Keratinocyte (primary cell): Measurements from ENCODE around the gene CS. TPM values are rescaled to one million over a fixed set of nuclear protein-coding genes. Genes with fewer than 3 reads are reported as not detected.

ENCODE experiments used
- DNase-seq: peaks from one replicate; pipeline ENCODE4 v3.0.0-alpha.2; 2011; ENCODE audit warnings: low read depth, missing footprints, low spot score
- FAIRE-seq: peaks from 2 replicates; lab custom pipeline; 2011; peaks lifted over from hg19 to GRCh38; lab: Jason Lieb, UNC
- H2AFZ ChIP-seq: 2 replicates; pipeline ENCODE4 v1.6.0; 2012; ENCODE audit warnings: low read length, control low read depth, inconsistent platforms; ENCODE audit not compliant: control insufficient read depth
- H3K27ac ChIP-seq: 2 replicates; pipeline ENCODE4 v1.5.1; 2011; ENCODE audit warnings: low read length; ENCODE audit not compliant: control insufficient read depth, insufficient read depth
- H3K27me3 ChIP-seq: 3 replicates; pipeline ENCODE4 v1.6.0; 2011; ENCODE audit warnings: low read length; ENCODE audit not compliant: control insufficient read depth, insufficient read depth; ENCODE audit errors: extremely low read depth
- H3K36me3 ChIP-seq, 2 experiments: 2 replicates in 1 of 2; 3 replicates in 1 of 2; pipeline ENCODE4 v1.5.1; 2011; ENCODE audit warnings: low read length in 2 of 2, mild to moderate bottlenecking in 1 of 2; ENCODE audit not compliant: control insufficient read depth in 2 of 2, insufficient read depth in 2 of 2; ENCODE audit errors: extremely low read depth in 1 of 2
- H3K4me1 ChIP-seq: 3 replicates; pipeline ENCODE4 v1.5.1; 2011; ENCODE audit warnings: low read length; ENCODE audit not compliant: control insufficient read depth, insufficient read depth; ENCODE audit errors: extremely low read depth
- H3K4me2 ChIP-seq: 3 replicates; pipeline ENCODE4 v1.6.0; 2011; ENCODE audit warnings: low read depth, low read length; ENCODE audit not compliant: control insufficient read depth, insufficient read depth; ENCODE audit errors: extremely low read depth
- H3K4me3 ChIP-seq, 3 experiments: fragments of 200-600 bp in 1 of 3; sonication (generic) in 1 of 3; 2 replicates in 2 of 3; 3 replicates in 1 of 3; pipeline ENCODE4 v1.5.1; 2011 to 2016; ENCODE audit warnings: low read length in 3 of 3, mild to moderate bottlenecking in 3 of 3, control low read depth in 2 of 3, inconsistent platforms in 1 of 3, low read depth in 1 of 3, mixed read lengths in 1 of 3, mixed run types in 1 of 3, moderate library complexity in 1 of 3; ENCODE audit not compliant: control insufficient read depth in 2 of 3, insufficient read depth in 2 of 3; ENCODE audit errors: extremely low read depth in 1 of 3
- H3K79me2 ChIP-seq: 2 replicates; pipeline ENCODE4 v1.6.0; 2012; ENCODE audit warnings: low read length; ENCODE audit not compliant: control insufficient read depth, insufficient read depth
- H3K9ac ChIP-seq: 3 replicates; pipeline ENCODE4 v1.6.0; 2011; ENCODE audit warnings: low read length; ENCODE audit not compliant: control insufficient read depth, insufficient read depth; ENCODE audit errors: extremely low read depth
- H3K9me1 ChIP-seq: 3 replicates; pipeline ENCODE4 v1.6.0; 2011; ENCODE audit warnings: low read length; ENCODE audit not compliant: control insufficient read depth, insufficient read depth; ENCODE audit errors: extremely low read depth
- H3K9me3 ChIP-seq: 2 replicates; pipeline ENCODE4 v1.5.1; 2012; ENCODE audit warnings: low read depth, low read length; ENCODE audit not compliant: control insufficient read depth
- H4K20me1 ChIP-seq: 3 replicates; pipeline ENCODE4 v1.6.0; 2011; ENCODE audit warnings: low read length; ENCODE audit not compliant: control insufficient read depth, insufficient read depth; ENCODE audit errors: extremely low read depth
- EZH2 ChIP-seq: IDR thresholded peaks from one replicate; pipeline ENCODE4 v1.6.1; 2012; ENCODE audit warnings: inconsistent platforms, mild to moderate bottlenecking, low read length, moderate library complexity
- dilution Hi-C: fragments of 300-500 bp; cut with MboI; formaldehyde crosslinking; loops from one replicate; pipeline ENCODE4 v1.7.0; 2020; ENCODE audit warnings: low sequenced_read_pairs; ENCODE audit not compliant: extremely low pct_ligation_motif_present
- polyA plus RNA-seq, 5 experiments: library from polyadenylated mRNA; depleted of rRNA in 3 of 5; stranded (reverse) in 3 of 5; stranded (forward) in 1 of 5; unstranded in 1 of 5; fragments of >200 nt; gene quantifications; 1 replicate in 1 of 5; 2 replicates in 3 of 5; 3 replicates in 1 of 5; pipeline versions ENCODE4 v1.2.1 to v1.2.3, GENCODE V29; 2011 to 2012; ENCODE audit warnings: missing spikeins in 2 of 5, low read depth in 1 of 5, low replicate concordance in 1 of 5
- TF ChIP-seq, protein P1 (sequence below), 3 experiments: IDR thresholded peaks in 1 of 3; conservative IDR thresholded peaks in 1 of 3; optimal IDR thresholded peaks in 1 of 3; 2 replicates in 2 of 3; 3 replicates in 1 of 3; pipeline versions ENCODE3 to v1.5.1; 2011; ENCODE audit warnings: low read length in 3 of 3, mild to moderate bottlenecking in 3 of 3, moderate library complexity in 2 of 3, control low read depth in 1 of 3, inconsistent platforms in 1 of 3; ENCODE audit not compliant: insufficient read depth in 2 of 3; ENCODE audit errors: extremely low read depth in 1 of 3

CS gene
- polyA plus RNA-seq, 1 donor (not counting 4 experiments of a cell fraction or from before 2014, with no cell fraction given): 105 TPM

DNA sequence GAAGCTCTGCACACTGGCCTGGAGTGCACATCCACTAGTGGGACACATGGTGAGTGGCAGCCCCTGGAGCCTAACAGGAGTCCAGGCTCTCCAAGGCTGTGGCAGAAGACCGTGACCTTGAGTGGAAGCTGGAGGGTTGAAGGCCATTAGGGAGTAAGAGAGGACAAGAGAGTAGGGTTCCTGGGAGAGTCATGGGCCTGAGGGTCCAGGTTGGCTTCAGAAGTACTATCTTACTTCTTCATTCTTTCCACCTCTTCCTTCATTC is 39.0 kb upstream of the CS start:
- Histone ChIP-seq H3K9me1 (no peaks in the 10 kb centered on the region), H3K79me2 (no peaks in the 10 kb centered on the region), H3K4me2 (peak overlapping the region; percentile 74), H2AFZ (peak overlapping the region; percentile 79), H4K20me1 (no peaks in the 10 kb centered on the region), H3K4me1 (peaks cover 22% of the 10 kb centered on the region), H3K4me3 (peak overlapping the region in 1 of 3 experiments; percentile 25), H3K9ac (peak overlapping the region; percentile 74), H3K27me3 (no peaks in the 10 kb centered on the region), H3K9me3 (no peaks in the 10 kb centered on the region), H3K36me3 (peaks cover 11 to 18% of the 10 kb centered on the region in 2 experiments), H3K27ac (peak overlapping the region; percentile 91)
- dilution Hi-C loops: no loop called here
- TF ChIP-seq, protein P1, sequence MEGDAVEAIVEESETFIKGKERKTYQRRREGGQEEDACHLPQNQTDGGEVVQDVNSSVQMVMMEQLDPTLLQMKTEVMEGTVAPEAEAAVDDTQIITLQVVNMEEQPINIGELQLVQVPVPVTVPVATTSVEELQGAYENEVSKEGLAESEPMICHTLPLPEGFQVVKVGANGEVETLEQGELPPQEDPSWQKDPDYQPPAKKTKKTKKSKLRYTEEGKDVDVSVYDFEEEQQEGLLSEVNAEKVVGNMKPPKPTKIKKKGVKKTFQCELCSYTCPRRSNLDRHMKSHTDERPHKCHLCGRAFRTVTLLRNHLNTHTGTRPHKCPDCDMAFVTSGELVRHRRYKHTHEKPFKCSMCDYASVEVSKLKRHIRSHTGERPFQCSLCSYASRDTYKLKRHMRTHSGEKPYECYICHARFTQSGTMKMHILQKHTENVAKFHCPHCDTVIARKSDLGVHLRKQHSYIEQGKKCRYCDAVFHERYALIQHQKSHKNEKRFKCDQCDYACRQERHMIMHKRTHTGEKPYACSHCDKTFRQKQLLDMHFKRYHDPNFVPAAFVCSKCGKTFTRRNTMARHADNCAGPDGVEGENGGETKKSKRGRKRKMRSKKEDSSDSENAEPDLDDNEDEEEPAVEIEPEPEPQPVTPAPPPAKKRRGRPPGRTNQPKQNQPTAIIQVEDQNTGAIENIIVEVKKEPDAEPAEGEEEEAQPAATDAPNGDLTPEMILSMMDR (optimal IDR thresholded peaks at IDR 0.05 in 1 of 3, IDR thresholded peaks at IDR 0.05 in 1 of 3, conservative IDR thresholded peaks at IDR 0.05 in 1 of 3; ENCODE audit: extremely low read depth in 1 of 3, insufficient read depth in 2 of 3, low read length in 3 of 3): no peak
- no peak for TF ChIP-seq EZH2
- FAIRE-seq (no peak), DNase-seq (no peak)

DNA sequence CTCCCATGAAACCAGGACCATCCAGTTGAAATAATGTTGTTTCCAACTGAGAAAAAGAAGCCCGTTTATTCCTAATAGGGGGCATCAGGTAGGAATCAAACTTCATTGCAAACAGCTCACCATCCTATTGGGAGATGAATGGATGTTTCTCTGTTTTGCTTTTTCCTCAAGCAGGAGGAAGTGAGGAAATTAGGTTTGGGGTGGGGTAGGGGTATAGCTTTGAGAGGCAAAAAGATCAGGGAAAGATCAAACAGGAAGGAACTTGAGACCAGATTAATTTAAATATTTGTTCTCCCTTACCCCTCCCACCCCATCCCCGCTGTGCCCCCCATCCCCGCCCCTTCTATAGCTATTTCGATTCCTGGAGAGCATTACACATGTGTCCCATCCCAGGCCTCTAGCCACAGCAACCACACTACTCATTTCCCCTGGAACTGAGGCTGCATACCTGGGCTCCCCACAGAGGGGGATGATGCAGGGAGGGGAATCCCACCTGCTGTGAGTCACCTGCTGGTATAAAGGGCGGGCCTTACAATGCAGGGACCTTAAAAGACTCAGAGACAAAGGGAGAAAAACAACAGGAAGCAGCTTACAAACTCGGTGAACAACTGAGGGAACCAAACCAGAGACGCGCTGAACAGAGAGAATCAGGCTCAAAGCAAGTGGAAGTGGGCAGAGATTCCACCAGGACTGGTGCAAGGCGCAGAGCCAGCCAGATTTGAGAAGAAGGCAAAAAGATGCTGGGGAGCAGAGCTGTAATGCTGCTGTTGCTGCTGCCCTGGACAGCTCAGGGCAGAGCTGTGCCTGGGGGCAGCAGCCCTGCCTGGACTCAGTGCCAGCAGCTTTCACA is 38.4 kb upstream of the CS start, which contains the start of gene IL23A:
Gene IL23A (plus strand): TSS at position 577 of the 850 bp plus-strand sequence. CDS start 161 bp downstream, at position 738.
- H3K9me1 ChIP-seq: no peaks in the 10 kb centered on the region
- peak within 1 kb of the TSS; percentile 91 for H3K27ac ChIP-seq
- FAIRE-seq: peak; percentile 69
- no peaks in the 10 kb centered on the region for H3K9me3 ChIP-seq
- no peaks in the 10 kb centered on the region for H3K27me3 ChIP-seq
- peaks cover 22% of the 10 kb centered on the region for H3K4me1 ChIP-seq
- peak; percentile 90 for DNase-seq
- H3K9ac ChIP-seq: peak within 1 kb of the TSS; percentile 74
- H3K36me3 ChIP-seq: peaks cover 6 to 13% of the 10 kb centered on the region in 2 experiments
- peak within 1 kb of the TSS; percentile 74 for H3K4me2 ChIP-seq
- H2AFZ ChIP-seq: peak within 1 kb of the TSS; percentile 79
- TF ChIP-seq EZH2: no peak
- TF ChIP-seq, protein P1 (optimal IDR thresholded peaks at IDR 0.05 in 1 of 3, IDR thresholded peaks at IDR 0.05 in 1 of 3, conservative IDR thresholded peaks at IDR 0.05 in 1 of 3; ENCODE audit: extremely low read depth in 1 of 3, insufficient read depth in 2 of 3, low read length in 3 of 3): no peak
- dilution Hi-C loops: no loop called here
- peak within 1 kb of the TSS in 2 of 3 experiments; percentile 4 to 25 for H3K4me3 ChIP-seq
- no peaks in the 10 kb centered on the region for H3K79me2 ChIP-seq
- no peaks in the 10 kb centered on the region for H4K20me1 ChIP-seq
